HG03457 (cell line): ENCODE results near the gene NRXN3.
"Not testable (repeated sequence)": the region's sequence is repeated elsewhere in the genome, so short reads cannot be mapped to it uniquely, and the experiment has no call there.

Experiments
- ATAC-seq: cut with Tn5 transposase; IDR thresholded peaks from one replicate; pipeline ENCODE4 v1.9.1; 2021; ENCODE audit warnings: moderate number of reproducible peaks; ENCODE audit not compliant: unreplicated experiment

Gene NRXN3

GRCh38 chr14:79098324-79098723 lies 928.2 kb downstream of the NRXN3 start:
- ATAC-seq: no peak

- ATAC-seq: no peak
Observed at GRCh38 chr14:79100578-79100977, 930.4 kb downstream of the NRXN3 start.

GRCh38 chr14:79101388-79101787 lies 931.2 kb downstream of the NRXN3 start:
- no peak for ATAC-seq

GRCh38 chr14:79103764-79104163 lies 933.6 kb downstream of the NRXN3 start:
- ATAC-seq: no peak

GRCh38 chr14:79110564-79110963 lies 940.4 kb downstream of the NRXN3 start:
- ATAC-seq: not testable (repeated sequence)

- no peak for ATAC-seq
Observed at GRCh38 chr14:79111987-79112501, 941.9 kb downstream of the NRXN3 start.

GRCh38 chr14:79117561-79117960 lies 947.4 kb downstream of the NRXN3 start:
- no peak for ATAC-seq

- no peak for ATAC-seq
Observed at GRCh38 chr14:79118291-79118690, 948.1 kb downstream of the NRXN3 start.

- ATAC-seq: no peak
Observed at GRCh38 chr14:79134361-79134760, 964.2 kb downstream of the NRXN3 start.

GRCh38 chr14:79136071-79137044 lies 966.2 kb downstream of the NRXN3 start:
- ATAC-seq: no peak

GRCh38 chr14:79137045-79137430 lies 966.9 kb downstream of the NRXN3 start:
- no peak for ATAC-seq

GRCh38 chr14:79137836-79138235 lies 967.7 kb downstream of the NRXN3 start:
- ATAC-seq: no peak

- ATAC-seq: no peak
Observed at GRCh38 chr14:79144896-79145295, 974.7 kb downstream of the NRXN3 start.

- no peak for ATAC-seq
Observed at GRCh38 chr14:79150226-79150625, 980.1 kb downstream of the NRXN3 start.

- no peak for ATAC-seq
Observed at GRCh38 chr14:79157369-79157768, 987.2 kb downstream of the NRXN3 start.

GRCh38 chr14:79161571-79161970 lies 991.4 kb downstream of the NRXN3 start:
- ATAC-seq: no peak

GRCh38 chr14:79162833-79163232 lies 992.7 kb downstream of the NRXN3 start:
- no peak for ATAC-seq

GRCh38 chr14:79165471-79166090 lies 995.4 kb downstream of the NRXN3 start:
- ATAC-seq: no peak

- ATAC-seq: no peak
Observed at GRCh38 chr14:79166171-79166570, 996.0 kb downstream of the NRXN3 start.

GRCh38 chr14:79167957-79168356 lies 997.8 kb downstream of the NRXN3 start:
- no peak for ATAC-seq

- ATAC-seq: no peak
Observed at GRCh38 chr14:79175671-79176070, 1005.5 kb downstream of the NRXN3 start.

- no peak for ATAC-seq
Observed at GRCh38 chr14:79177106-79177505, 1006.9 kb downstream of the NRXN3 start.
